ENCODE results near the gene USF1. TPM values are rescaled to one million over a fixed set of nuclear protein-coding genes. Genes with fewer than 3 reads are reported as not detected.
"Not testable (repeated sequence)": the region's sequence is repeated elsewhere in the genome, so short reads cannot be mapped to it uniquely, and the experiment has no call there.

USF1 gene
- total RNA-seq, 4 donors from 2014 or later = 41.9 to 55.1 (median 49.1) TPM

- Histone ChIP-seq H3K27ac (no peak overlapping the region), H3K36me3 (no peaks in the 10 kb centered on the region), H3K4me1 (peaks cover 0 to 12% of the 10 kb centered on the region in 2 donors), H3K4me3 (peak overlapping the region in 1 of 4 donors; percentile 70), H3K9me3 (no peaks in the 10 kb centered on the region), H3K27me3 (peaks cover 0 to 33% (median 8%) of the 10 kb centered on the region in 3 donors)
- ATAC-seq (no peak), DNase-seq (no peak)
- TF ChIP-seq CTCF (IDR thresholded peaks at IDR 0.05 in 4 of 5, conservative IDR thresholded peaks at IDR 0.05 in 1 of 5) (no peak), POLR2A (IDR thresholded peaks at IDR 0.05) (no peak)
- intact Hi-C loops (cut with DNase I; ENCODE audit: low total_unique reads) (no loop called here), in situ Hi-C loops (cut with MboI; ENCODE audit: low sequenced_read_pairs in 4 of 4) (no loop called here)
Measured at GRCh38 chr1:161021970-161022353, 23.8 kb downstream of the USF1 start.

GRCh38 chr1:161021165-161021969 lies 24.4 kb downstream of the USF1 start:
- ATAC-seq (peak; percentile 83 to 94), DNase-seq (peak; percentile 53 to 82)
- intact Hi-C loops (cut with DNase I; ENCODE audit: low total_unique reads) (no loop called here), in situ Hi-C loops (cut with MboI; ENCODE audit: low sequenced_read_pairs in 4 of 4) (no loop called here)
- H3K4me3 ChIP-seq = peak overlapping the region; percentile 50 to 70 (median 64)
- no peaks in the 10 kb centered on the region for H3K9me3 ChIP-seq
- TF ChIP-seq POLR2A (IDR thresholded peaks at IDR 0.05) (peak in 1 of 2 donors; percentile 11), CTCF (IDR thresholded peaks at IDR 0.05 in 4 of 5, conservative IDR thresholded peaks at IDR 0.05 in 1 of 5) (no peak)
- H3K27me3 ChIP-seq = peaks cover 0 to 33% (median 8%) of the 10 kb centered on the region in 3 donors
- H3K36me3 ChIP-seq = no peaks in the 10 kb centered on the region
- H3K4me1 ChIP-seq = peaks cover 0 to 12% of the 10 kb centered on the region in 2 donors
- peak overlapping the region; percentile 67 to 79 (median 78) for H3K27ac ChIP-seq

GRCh38 chr1:161020509-161021164 lies 25.1 kb downstream of the USF1 start, which contains the start of gene F11R:
Gene F11R (minus strand): TSS chr1:161021152. CDS start chr1:161021073, 79 bp downstream.
- in situ Hi-C loops (cut with MboI; ENCODE audit: low sequenced_read_pairs in 4 of 4) (no loop called here), intact Hi-C loops (cut with DNase I; ENCODE audit: low total_unique reads) (no loop called here)
- Histone ChIP-seq H3K9me3 (no peaks in the 10 kb centered on the region), H3K27me3 (peaks cover 0 to 33% (median 8%) of the 10 kb centered on the region in 3 donors), H3K4me3 (peak within 1 kb of the TSS; percentile 50 to 70 (median 64)), H3K4me1 (peaks cover 0 to 12% of the 10 kb centered on the region in 2 donors), H3K27ac (peak within 1 kb of the TSS; percentile 67 to 79 (median 78)), H3K36me3 (no peaks in the 10 kb centered on the region)
- peak in 1 of 2 donors; percentile 46 for TF ChIP-seq POLR2A (IDR thresholded peaks at IDR 0.05)
- peak in 4 of 5 experiments; percentile 8 to 28 (median 12) for TF ChIP-seq CTCF (IDR thresholded peaks at IDR 0.05 in 4 of 5, conservative IDR thresholded peaks at IDR 0.05 in 1 of 5)
- DNase-seq (peak in 1 of 2 donors; percentile 34), ATAC-seq (peak; percentile 46 to 51)

GRCh38 chr1:161019751-161020495 lies 25.9 kb downstream of the USF1 start:
- Histone ChIP-seq H3K27ac (peak overlapping the region; percentile 67 to 79 (median 78)), H3K4me1 (peaks cover 0 to 12% of the 10 kb centered on the region in 2 donors), H3K9me3 (no peaks in the 10 kb centered on the region), H3K27me3 (peaks cover 0 to 33% (median 8%) of the 10 kb centered on the region in 3 donors), H3K36me3 (no peaks in the 10 kb centered on the region), H3K4me3 (peak overlapping the region; percentile 50 to 70 (median 64))
- no peak for DNase-seq
- intact Hi-C loops (cut with DNase I; ENCODE audit: low total_unique reads) (no loop called here), in situ Hi-C loops (cut with MboI; ENCODE audit: low sequenced_read_pairs in 4 of 4) (no loop called here)
- TF ChIP-seq POLR2A (IDR thresholded peaks at IDR 0.05) (no peak), CTCF (IDR thresholded peaks at IDR 0.05 in 4 of 5, conservative IDR thresholded peaks at IDR 0.05 in 1 of 5) (no peak)
- peak in 1 of 2 donors; percentile 43 for ATAC-seq

- Histone ChIP-seq H3K27ac (peak overlapping the region in 3 of 4 donors; percentile 77 to 79 (median 78)), H3K4me1 (peaks cover 0 to 12% of the 10 kb centered on the region in 2 donors), H3K4me3 (peak overlapping the region in 1 of 4 donors; percentile 50), H3K27me3 (peaks cover 0 to 33% (median 8%) of the 10 kb centered on the region in 3 donors)
- in situ Hi-C loops (cut with MboI; ENCODE audit: low sequenced_read_pairs in 4 of 4); intact Hi-C loops (cut with DNase I; ENCODE audit: low total_unique reads); H3K36me3 ChIP-seq; DNase-seq; H3K9me3 ChIP-seq; ATAC-seq: not testable (repeated sequence)
Measured at GRCh38 chr1:161019111-161019660, 26.6 kb downstream of the USF1 start.

Measured in gastrocnemius medialis (tissue), 4 donors.